OCI-LY3 (cell line): ENCODE measurements around the gene RGR.

Experiments
- CTCF ChIP-seq: fragments of 200-600, 300-600 bp; sonication (generic); IDR thresholded peaks from 2 replicates; pipeline ENCODE4 v1.5.1; 2014; ENCODE audit warnings: antibody characterized with exemption, low read length, low read depth
- EZH2phosphoT487 ChIP-seq: fragments of 200-600 bp; shearing (Covaris generic); IDR thresholded peaks from 2 replicates; pipeline ENCODE4 v1.6.1; 2018; ENCODE audit warnings: antibody characterized with exemption, mixed run types, low read depth

DNA sequence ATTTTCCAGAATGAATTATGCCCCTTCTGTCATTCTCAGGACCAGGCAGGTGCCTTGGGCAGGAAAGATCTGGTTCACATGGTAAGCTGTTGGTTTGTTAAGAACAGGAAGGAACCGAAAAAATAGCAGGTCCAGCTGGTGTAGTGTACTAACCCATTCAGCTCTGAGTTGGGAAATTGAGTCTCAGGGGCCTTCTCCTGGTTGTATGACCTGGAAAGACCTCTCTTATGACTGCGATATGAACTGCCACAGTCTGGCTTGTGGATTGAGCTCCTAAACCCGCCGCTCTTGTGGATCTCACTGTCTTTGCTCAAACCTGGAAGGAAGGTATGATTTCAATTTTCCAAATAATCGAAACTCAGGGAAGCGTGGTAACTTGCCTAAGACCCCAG lies 8.1 kb upstream of the RGR start:
- no peak for TF ChIP-seq CTCF
- TF ChIP-seq EZH2phosphoT487 = no peak
